Ishikawa (cell line): Measurements from ENCODE around the gene CHRDL2.

Experiments used
- CEBPB ChIP-seq: IDR thresholded peaks from 2 replicates; pipeline ENCODE4 v1.6.1; 2012
- CREB1 ChIP-seq: IDR thresholded peaks from 2 replicates; pipeline ENCODE4 v1.6.1; 2012; ENCODE audit warnings: low read depth
- EGR1 ChIP-seq: IDR thresholded peaks from 2 replicates; pipeline ENCODE4 v1.6.1; 2012
- EP300 ChIP-seq: IDR thresholded peaks from 2 replicates; pipeline ENCODE4 v1.6.1; 2012; ENCODE audit warnings: borderline replicate concordance
- FOXM1 ChIP-seq: IDR thresholded peaks from 2 replicates; pipeline ENCODE4 v1.6.1; 2012; ENCODE audit warnings: low read depth, borderline replicate concordance
- RAD21 ChIP-seq: IDR thresholded peaks from 2 replicates; pipeline ENCODE4 v1.6.1; 2012; ENCODE audit warnings: low read depth
- TAF1 ChIP-seq: IDR thresholded peaks from 2 replicates; pipeline ENCODE4 v1.6.1; 2012; ENCODE audit warnings: low read depth, mild to moderate bottlenecking
- TCF12 ChIP-seq: IDR thresholded peaks from 2 replicates; pipeline ENCODE4 v1.6.1; 2012; ENCODE audit warnings: low read depth
- USF1 ChIP-seq: IDR thresholded peaks from 2 replicates; pipeline ENCODE4 v1.6.1; 2012
- YY1 ChIP-seq: IDR thresholded peaks from 2 replicates; pipeline ENCODE4 v1.6.1; 2012; ENCODE audit warnings: low read depth
- ZBTB7A ChIP-seq: IDR thresholded peaks from 2 replicates; pipeline ENCODE4 v1.6.1; 2012; ENCODE audit warnings: low read depth
- TF ChIP-seq, protein P1 (sequence below): IDR thresholded peaks from 2 replicates; pipeline ENCODE4 v1.6.1; 2012; ENCODE audit warnings: low read depth, mild to moderate bottlenecking
- TF ChIP-seq, protein P2 (sequence below): IDR thresholded peaks from 2 replicates; pipeline ENCODE4 v1.6.1; 2012

DNA sequence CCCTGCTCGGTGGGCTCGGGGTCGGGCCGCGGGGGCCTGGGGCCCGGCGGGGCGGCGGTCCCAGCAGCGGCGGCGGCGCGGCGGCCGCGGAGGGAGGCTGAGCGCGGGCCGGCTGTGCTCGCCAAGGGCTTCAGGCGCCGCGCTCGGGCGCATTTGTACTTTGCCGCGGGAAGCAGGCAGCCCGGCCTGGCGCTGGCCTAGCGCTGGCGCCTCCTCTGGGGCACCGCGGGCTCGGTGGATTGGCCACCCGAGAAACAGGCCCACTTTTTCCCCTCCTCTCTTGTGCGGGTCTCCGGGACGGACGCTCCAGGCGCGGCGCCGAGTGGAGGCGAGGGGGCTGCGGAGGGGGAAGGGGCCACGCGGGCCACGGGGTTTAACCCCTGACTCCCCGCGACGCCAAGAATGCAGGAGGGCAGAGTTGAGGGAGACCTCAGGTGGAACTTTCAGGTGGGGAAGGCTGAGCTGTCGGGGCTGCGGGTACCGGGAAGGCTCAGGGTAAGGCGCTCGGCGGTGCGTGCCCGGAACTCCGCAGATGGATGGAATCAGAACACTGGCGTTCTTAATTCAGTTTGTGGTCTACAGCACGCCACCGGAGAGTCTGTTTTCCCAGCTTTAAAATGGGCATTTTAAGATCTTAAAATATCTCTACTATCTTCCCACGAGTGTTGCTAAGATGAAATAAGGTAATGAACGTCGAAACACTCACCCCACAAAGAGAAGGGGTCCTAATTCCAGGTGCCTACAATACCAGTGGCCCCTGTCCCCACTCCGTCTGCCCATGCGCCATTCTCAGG lies at the start of gene CHRDL2:
- no peak for TF ChIP-seq YY1
- no peak for TF ChIP-seq CREB1
- TF ChIP-seq EP300: no peak
- TF ChIP-seq TAF1: no peak
- no peak for TF ChIP-seq RAD21
- TF ChIP-seq, protein P1, sequence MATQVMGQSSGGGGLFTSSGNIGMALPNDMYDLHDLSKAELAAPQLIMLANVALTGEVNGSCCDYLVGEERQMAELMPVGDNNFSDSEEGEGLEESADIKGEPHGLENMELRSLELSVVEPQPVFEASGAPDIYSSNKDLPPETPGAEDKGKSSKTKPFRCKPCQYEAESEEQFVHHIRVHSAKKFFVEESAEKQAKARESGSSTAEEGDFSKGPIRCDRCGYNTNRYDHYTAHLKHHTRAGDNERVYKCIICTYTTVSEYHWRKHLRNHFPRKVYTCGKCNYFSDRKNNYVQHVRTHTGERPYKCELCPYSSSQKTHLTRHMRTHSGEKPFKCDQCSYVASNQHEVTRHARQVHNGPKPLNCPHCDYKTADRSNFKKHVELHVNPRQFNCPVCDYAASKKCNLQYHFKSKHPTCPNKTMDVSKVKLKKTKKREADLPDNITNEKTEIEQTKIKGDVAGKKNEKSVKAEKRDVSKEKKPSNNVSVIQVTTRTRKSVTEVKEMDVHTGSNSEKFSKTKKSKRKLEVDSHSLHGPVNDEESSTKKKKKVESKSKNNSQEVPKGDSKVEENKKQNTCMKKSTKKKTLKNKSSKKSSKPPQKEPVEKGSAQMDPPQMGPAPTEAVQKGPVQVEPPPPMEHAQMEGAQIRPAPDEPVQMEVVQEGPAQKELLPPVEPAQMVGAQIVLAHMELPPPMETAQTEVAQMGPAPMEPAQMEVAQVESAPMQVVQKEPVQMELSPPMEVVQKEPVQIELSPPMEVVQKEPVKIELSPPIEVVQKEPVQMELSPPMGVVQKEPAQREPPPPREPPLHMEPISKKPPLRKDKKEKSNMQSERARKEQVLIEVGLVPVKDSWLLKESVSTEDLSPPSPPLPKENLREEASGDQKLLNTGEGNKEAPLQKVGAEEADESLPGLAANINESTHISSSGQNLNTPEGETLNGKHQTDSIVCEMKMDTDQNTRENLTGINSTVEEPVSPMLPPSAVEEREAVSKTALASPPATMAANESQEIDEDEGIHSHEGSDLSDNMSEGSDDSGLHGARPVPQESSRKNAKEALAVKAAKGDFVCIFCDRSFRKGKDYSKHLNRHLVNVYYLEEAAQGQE: no peak
- TF ChIP-seq, protein P2, sequence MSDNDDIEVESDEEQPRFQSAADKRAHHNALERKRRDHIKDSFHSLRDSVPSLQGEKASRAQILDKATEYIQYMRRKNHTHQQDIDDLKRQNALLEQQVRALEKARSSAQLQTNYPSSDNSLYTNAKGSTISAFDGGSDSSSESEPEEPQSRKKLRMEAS: no peak
- no peak for TF ChIP-seq FOXM1
- TF ChIP-seq ZBTB7A: peak; percentile 49; the same call in 1 of the 2 replicates
- TF ChIP-seq EGR1: no peak
- no peak for TF ChIP-seq CEBPB
- no peak for TF ChIP-seq USF1
- TF ChIP-seq TCF12: no peak
